SKM-1 treated with dmso at 0.1 percent for 144 hours (cell line): ENCODE measurements around the gene HYKK.
"Not testable (repeated sequence)": the region's sequence is repeated elsewhere in the genome, so short reads cannot be mapped to it uniquely, and the experiment has no call there.

Experiments
- DNase-seq: peaks from one replicate; lab custom pipeline; 2025; ENCODE audit not compliant: unreplicated experiment; lab: John Stamatoyannopoulos, UW

HYKK gene

GRCh38 chr15:78506971-78507830, at the start of gene HYKK:
Gene HYKK, plus strand, starts transcription at chr15:78507577. Its CDS starts 5,512 bp downstream, at chr15:78513089.
- peak; percentile 90 for DNase-seq

GRCh38 chr15:78460737-78461136, 46.6 kb upstream of the HYKK start:
- no peak for DNase-seq

GRCh38 chr15:78461171-78461888, 46.0 kb upstream of the HYKK start:
- DNase-seq: no peak

GRCh38 chr15:78469031-78469430, 38.3 kb upstream of the HYKK start:
- no peak for DNase-seq

GRCh38 chr15:78477295-78477694, 30.1 kb upstream of the HYKK start:
- no peak for DNase-seq

- no peak for DNase-seq
Observed at GRCh38 chr15:78479650-78480049, 27.7 kb upstream of the HYKK start.

- no peak for DNase-seq
Observed at GRCh38 chr15:78481917-78482316, 25.5 kb upstream of the HYKK start.

- no peak for DNase-seq
Observed at GRCh38 chr15:78492872-78493271, 14.5 kb upstream of the HYKK start.

GRCh38 chr15:78501857-78502256, 5.5 kb upstream of the HYKK start:
- DNase-seq: no peak

- DNase-seq: no peak
Observed at GRCh38 chr15:78502641-78503040, 4.7 kb upstream of the HYKK start.

- no peak for DNase-seq
Observed at GRCh38 chr15:78507831-78508160, 419 bp downstream of the HYKK start.

GRCh38 chr15:78508272-78508671, 895 bp downstream of the HYKK start:
- no peak for DNase-seq

- no peak for DNase-seq
Observed at GRCh38 chr15:78509726-78510312, 2.4 kb downstream of the HYKK start.

GRCh38 chr15:78520035-78520434, 12.7 kb downstream of the HYKK start:
- not testable (repeated sequence) for DNase-seq

GRCh38 chr15:78524230-78524629, 16.9 kb downstream of the HYKK start:
- no peak for DNase-seq

- no peak for DNase-seq
Observed at GRCh38 chr15:78527325-78527724, 19.9 kb downstream of the HYKK start.

- no peak for DNase-seq
Observed at GRCh38 chr15:78533331-78533730, 26.0 kb downstream of the HYKK start.

- DNase-seq: no peak
Observed at GRCh38 chr15:78536134-78536533, 28.8 kb downstream of the HYKK start.

- DNase-seq: no peak
Observed at GRCh38 chr15:78537266-78537905, 30.0 kb downstream of the HYKK start.

- no peak for DNase-seq
Observed at GRCh38 chr15:78538358-78538757, 31.0 kb downstream of the HYKK start.

- not testable (repeated sequence) for DNase-seq
Observed at GRCh38 chr15:78539464-78540140, 32.2 kb downstream of the HYKK start.
